Measurements from ENCODE around the gene ALDH3B1.

GRCh38 chr11:68002575-68002937 lies 7.6 kb upstream of the ALDH3B1 start:
- TF ChIP-seq, protein P1, sequence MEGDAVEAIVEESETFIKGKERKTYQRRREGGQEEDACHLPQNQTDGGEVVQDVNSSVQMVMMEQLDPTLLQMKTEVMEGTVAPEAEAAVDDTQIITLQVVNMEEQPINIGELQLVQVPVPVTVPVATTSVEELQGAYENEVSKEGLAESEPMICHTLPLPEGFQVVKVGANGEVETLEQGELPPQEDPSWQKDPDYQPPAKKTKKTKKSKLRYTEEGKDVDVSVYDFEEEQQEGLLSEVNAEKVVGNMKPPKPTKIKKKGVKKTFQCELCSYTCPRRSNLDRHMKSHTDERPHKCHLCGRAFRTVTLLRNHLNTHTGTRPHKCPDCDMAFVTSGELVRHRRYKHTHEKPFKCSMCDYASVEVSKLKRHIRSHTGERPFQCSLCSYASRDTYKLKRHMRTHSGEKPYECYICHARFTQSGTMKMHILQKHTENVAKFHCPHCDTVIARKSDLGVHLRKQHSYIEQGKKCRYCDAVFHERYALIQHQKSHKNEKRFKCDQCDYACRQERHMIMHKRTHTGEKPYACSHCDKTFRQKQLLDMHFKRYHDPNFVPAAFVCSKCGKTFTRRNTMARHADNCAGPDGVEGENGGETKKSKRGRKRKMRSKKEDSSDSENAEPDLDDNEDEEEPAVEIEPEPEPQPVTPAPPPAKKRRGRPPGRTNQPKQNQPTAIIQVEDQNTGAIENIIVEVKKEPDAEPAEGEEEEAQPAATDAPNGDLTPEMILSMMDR (IDR thresholded peaks at IDR 0.05), result no peak
- no peak for TF ChIP-seq POLR2A (IDR thresholded peaks at IDR 0.05)
